IPS-15b (cell line): ENCODE measurements around the gene PADI6.

Source experiments
- H3K27me3 ChIP-seq: one replicate; pipeline ENCODE4 v1.6.1; 2013; ENCODE audit warnings: low read length; ENCODE audit not compliant: control insufficient read depth, insufficient read depth
- H3K36me3 ChIP-seq: one replicate; pipeline ENCODE4 v1.6.1; 2013; ENCODE audit warnings: low read length; ENCODE audit not compliant: control insufficient read depth, insufficient read depth
- H3K4me1 ChIP-seq: one replicate; pipeline ENCODE4 v1.6.1; 2013; ENCODE audit warnings: mild to moderate bottlenecking, low read length; ENCODE audit not compliant: control insufficient read depth, insufficient read depth
- H3K4me3 ChIP-seq: one replicate; pipeline ENCODE4 v1.5.1; 2013; ENCODE audit warnings: low read depth, low read length
- H3K9ac ChIP-seq: one replicate; pipeline ENCODE4 v1.6.1; 2013; ENCODE audit warnings: low read depth, mild to moderate bottlenecking, low read length
- H3K9me3 ChIP-seq: one replicate; pipeline ENCODE4 v1.6.1; 2013; ENCODE audit warnings: mild to moderate bottlenecking, low read length; ENCODE audit not compliant: control insufficient read depth, insufficient read depth

PADI6 gene

GRCh38 chr1:17346046-17346789 is 25.8 kb upstream of the PADI6 start:
- Histone ChIP-seq H3K4me3 (no peak overlapping the region), H3K9me3 (no peaks in the 10 kb centered on the region), H3K9ac (no peak overlapping the region), H3K4me1 (no peaks in the 10 kb centered on the region), H3K27me3 (no peaks in the 10 kb centered on the region), H3K36me3 (no peaks in the 10 kb centered on the region)

- Histone ChIP-seq H3K9ac (no peak overlapping the region), H3K4me1 (no peaks in the 10 kb centered on the region), H3K9me3 (no peaks in the 10 kb centered on the region), H3K4me3 (no peak overlapping the region), H3K27me3 (no peaks in the 10 kb centered on the region), H3K36me3 (no peaks in the 10 kb centered on the region)
Observed at GRCh38 chr1:17347769-17348592, 24.0 kb upstream of the PADI6 start.

GRCh38 chr1:17348593-17349234 is 23.3 kb upstream of the PADI6 start:
- H3K9me3 ChIP-seq: no peaks in the 10 kb centered on the region
- H3K4me1 ChIP-seq: no peaks in the 10 kb centered on the region
- H3K36me3 ChIP-seq: no peaks in the 10 kb centered on the region
- H3K27me3 ChIP-seq: no peaks in the 10 kb centered on the region
- H3K4me3 ChIP-seq: no peak overlapping the region
- no peak overlapping the region for H3K9ac ChIP-seq

GRCh38 chr1:17350083-17350482 is 21.9 kb upstream of the PADI6 start:
- H3K27me3 ChIP-seq: no peaks in the 10 kb centered on the region
- H3K4me1 ChIP-seq: no peaks in the 10 kb centered on the region
- H3K36me3 ChIP-seq: no peaks in the 10 kb centered on the region
- H3K4me3 ChIP-seq: no peak overlapping the region
- no peak overlapping the region for H3K9ac ChIP-seq
- H3K9me3 ChIP-seq: no peaks in the 10 kb centered on the region

GRCh38 chr1:17350928-17351446 is 21.0 kb upstream of the PADI6 start:
- Histone ChIP-seq H3K9ac (no peak overlapping the region), H3K36me3 (no peaks in the 10 kb centered on the region), H3K4me1 (no peaks in the 10 kb centered on the region), H3K9me3 (no peaks in the 10 kb centered on the region), H3K27me3 (no peaks in the 10 kb centered on the region), H3K4me3 (no peak overlapping the region)

GRCh38 chr1:17351598-17352324 is 20.2 kb upstream of the PADI6 start:
- Histone ChIP-seq H3K4me3 (no peak overlapping the region), H3K9me3 (no peaks in the 10 kb centered on the region), H3K9ac (no peak overlapping the region), H3K4me1 (no peaks in the 10 kb centered on the region), H3K36me3 (no peaks in the 10 kb centered on the region), H3K27me3 (no peaks in the 10 kb centered on the region)

- no peaks in the 10 kb centered on the region for H3K9me3 ChIP-seq
- no peaks in the 10 kb centered on the region for H3K4me1 ChIP-seq
- H3K4me3 ChIP-seq: no peak overlapping the region
- no peak overlapping the region for H3K9ac ChIP-seq
- no peaks in the 10 kb centered on the region for H3K27me3 ChIP-seq
- H3K36me3 ChIP-seq: no peaks in the 10 kb centered on the region
Observed at GRCh38 chr1:17352419-17352909, 19.5 kb upstream of the PADI6 start.

GRCh38 chr1:17355898-17356297 is 16.1 kb upstream of the PADI6 start:
- no peak overlapping the region for H3K9ac ChIP-seq
- no peaks in the 10 kb centered on the region for H3K36me3 ChIP-seq
- H3K27me3 ChIP-seq: no peaks in the 10 kb centered on the region
- no peak overlapping the region for H3K4me3 ChIP-seq
- H3K9me3 ChIP-seq: no peaks in the 10 kb centered on the region
- no peaks in the 10 kb centered on the region for H3K4me1 ChIP-seq

- Histone ChIP-seq H3K4me1 (no peaks in the 10 kb centered on the region), H3K9ac (no peak overlapping the region), H3K36me3 (no peaks in the 10 kb centered on the region), H3K27me3 (no peaks in the 10 kb centered on the region), H3K9me3 (no peaks in the 10 kb centered on the region), H3K4me3 (no peak overlapping the region)
Observed at GRCh38 chr1:17356387-17357026, 15.5 kb upstream of the PADI6 start.

- no peaks in the 10 kb centered on the region for H3K27me3 ChIP-seq
Observed at GRCh38 chr1:17358557-17358956, 13.4 kb upstream of the PADI6 start.

GRCh38 chr1:17359031-17359430 is 13.0 kb upstream of the PADI6 start:
- Histone ChIP-seq H3K4me1 (no peaks in the 10 kb centered on the region), H3K36me3 (no peaks in the 10 kb centered on the region), H3K9ac (no peak overlapping the region), H3K4me3 (no peak overlapping the region), H3K9me3 (no peaks in the 10 kb centered on the region), H3K27me3 (no peaks in the 10 kb centered on the region)

More at GRCh38 chr1:17358557-17358956, 13.4 kb upstream of the PADI6 start:
- no peak overlapping the region for H3K4me3 ChIP-seq
- H3K9me3 ChIP-seq: no peaks in the 10 kb centered on the region
- H3K36me3 ChIP-seq: no peaks in the 10 kb centered on the region
- no peaks in the 10 kb centered on the region for H3K4me1 ChIP-seq
- H3K9ac ChIP-seq: no peak overlapping the region
